HG03108 (cell line): ENCODE data around the gene IL21R.
"Not testable (repeated sequence)": the region's sequence is repeated elsewhere in the genome, so short reads cannot be mapped to it uniquely, and the experiment has no call there.

ENCODE experiments used
- ATAC-seq: cut with Tn5 transposase; IDR thresholded peaks from one replicate; pipeline ENCODE4 v1.9.1; 2021; ENCODE audit warnings: moderate library complexity; ENCODE audit not compliant: unreplicated experiment

The IL21R gene

GRCh38 chr16:27426423-27427408 is 24.7 kb downstream of the IL21R start:
- ATAC-seq, result peak; percentile 69

- ATAC-seq, result no peak
Measured at GRCh38 chr16:27427538-27427937, 25.6 kb downstream of the IL21R start.

GRCh38 chr16:27428026-27428785 is 26.2 kb downstream of the IL21R start:
- no peak for ATAC-seq

- no peak for ATAC-seq
Measured at GRCh38 chr16:27429330-27429871, 27.4 kb downstream of the IL21R start.

- no peak for ATAC-seq
Measured at GRCh38 chr16:27429981-27430441, 28.0 kb downstream of the IL21R start.

- no peak for ATAC-seq
Measured at GRCh38 chr16:27430512-27430911, 28.5 kb downstream of the IL21R start.

- no peak for ATAC-seq
Measured at GRCh38 chr16:27430923-27431484, 29.0 kb downstream of the IL21R start.

GRCh38 chr16:27431773-27432532 is 30.0 kb downstream of the IL21R start:
- ATAC-seq, result no peak

- ATAC-seq, result no peak
Measured at GRCh38 chr16:27432558-27432957, 30.6 kb downstream of the IL21R start.

- ATAC-seq, result not testable (repeated sequence)
Measured at GRCh38 chr16:27433191-27433590, 31.2 kb downstream of the IL21R start.

GRCh38 chr16:27433636-27434035 is 31.7 kb downstream of the IL21R start:
- ATAC-seq, result no peak

GRCh38 chr16:27434141-27435051 is 32.4 kb downstream of the IL21R start:
- ATAC-seq, result no peak

- ATAC-seq, result not testable (repeated sequence)
Measured at GRCh38 chr16:27435146-27435545, 33.2 kb downstream of the IL21R start.

- no peak for ATAC-seq
Measured at GRCh38 chr16:27436065-27436464, 34.1 kb downstream of the IL21R start.

GRCh38 chr16:27436921-27437650 is 35.1 kb downstream of the IL21R start:
- ATAC-seq, result no peak

GRCh38 chr16:27437946-27438345 is 36.0 kb downstream of the IL21R start:
- no peak for ATAC-seq

- ATAC-seq, result no peak
Measured at GRCh38 chr16:27439271-27440018, 37.5 kb downstream of the IL21R start.

GRCh38 chr16:27441276-27441675 is 39.3 kb downstream of the IL21R start:
- ATAC-seq, result no peak
